Osteoblast (primary cell): ENCODE data around the gene FCHO1. TPM values are rescaled to one million over a fixed set of nuclear protein-coding genes. Genes with fewer than 3 reads are reported as not detected.

Experiments
- DNase-seq: peaks from one replicate; pipeline ENCODE4 v3.0.0; 2011; ENCODE audit warnings: low spot score, mixed read lengths; ENCODE audit not compliant: insufficient read length; ENCODE audit errors: missing footprints
- H2AFZ ChIP-seq: 2 replicates; pipeline ENCODE4 v1.6.0; 2011; ENCODE audit warnings: mild to moderate bottlenecking, low read length
- H3K27ac ChIP-seq: 2 replicates; pipeline ENCODE4 v1.5.1; 2011; ENCODE audit warnings: mild to moderate bottlenecking, low read depth, low read length, moderate library complexity
- H3K27me3 ChIP-seq: 2 replicates; pipeline ENCODE4 v1.6.0; 2012; ENCODE audit warnings: mild to moderate bottlenecking, control low read depth, inconsistent platforms, low read length, moderate library complexity; ENCODE audit not compliant: insufficient read depth
- H3K36me3 ChIP-seq: 2 replicates; pipeline ENCODE4 v1.5.1; 2011; ENCODE audit warnings: mild to moderate bottlenecking, low read length, control low read depth, moderate library complexity; ENCODE audit not compliant: insufficient read depth
- H3K4me1 ChIP-seq: 2 replicates; pipeline ENCODE4 v1.5.1; 2011; ENCODE audit warnings: mild to moderate bottlenecking, low read length, control low read depth, moderate library complexity; ENCODE audit not compliant: insufficient read depth
- H3K4me2 ChIP-seq: 2 replicates; pipeline ENCODE4 v1.6.0; 2011; ENCODE audit warnings: mild to moderate bottlenecking, low read length; ENCODE audit not compliant: insufficient read depth
- H3K4me3 ChIP-seq: fragments of 200-600 bp; sonication (generic); 3 replicates; pipeline ENCODE4 v1.5.1; 2012; ENCODE audit warnings: mild to moderate bottlenecking, low read length, inconsistent platforms; ENCODE audit not compliant: insufficient read depth
- H3K79me2 ChIP-seq: 2 replicates; pipeline ENCODE4 v1.6.0; 2012; ENCODE audit warnings: mild to moderate bottlenecking, low read length, control low read depth, inconsistent platforms; ENCODE audit not compliant: insufficient read depth
- H3K9me3 ChIP-seq: 2 replicates; pipeline ENCODE4 v1.5.1; 2011; ENCODE audit warnings: low read depth, low read length, control low read depth
- H4K20me1 ChIP-seq: 2 replicates; pipeline ENCODE4 v1.6.0; 2012; ENCODE audit warnings: mild to moderate bottlenecking, low read length, control low read depth; ENCODE audit not compliant: insufficient read depth
- total RNA-seq: library from RNA; depleted of rRNA; stranded (reverse); fragments of >200 nt; gene quantifications from 2 replicates; pipeline ENCODE4 v1.2.3, GENCODE V29; 2012
- TF ChIP-seq, protein P1 (sequence below): IDR thresholded peaks from 2 replicates; pipeline ENCODE4 v1.5.1; 2011; ENCODE audit warnings: mild to moderate bottlenecking, low read depth, low read length, moderate library complexity; ENCODE audit errors: extremely low read depth

Gene FCHO1
- total RNA-seq, 1 donor, result 0.72 TPM

DNA sequence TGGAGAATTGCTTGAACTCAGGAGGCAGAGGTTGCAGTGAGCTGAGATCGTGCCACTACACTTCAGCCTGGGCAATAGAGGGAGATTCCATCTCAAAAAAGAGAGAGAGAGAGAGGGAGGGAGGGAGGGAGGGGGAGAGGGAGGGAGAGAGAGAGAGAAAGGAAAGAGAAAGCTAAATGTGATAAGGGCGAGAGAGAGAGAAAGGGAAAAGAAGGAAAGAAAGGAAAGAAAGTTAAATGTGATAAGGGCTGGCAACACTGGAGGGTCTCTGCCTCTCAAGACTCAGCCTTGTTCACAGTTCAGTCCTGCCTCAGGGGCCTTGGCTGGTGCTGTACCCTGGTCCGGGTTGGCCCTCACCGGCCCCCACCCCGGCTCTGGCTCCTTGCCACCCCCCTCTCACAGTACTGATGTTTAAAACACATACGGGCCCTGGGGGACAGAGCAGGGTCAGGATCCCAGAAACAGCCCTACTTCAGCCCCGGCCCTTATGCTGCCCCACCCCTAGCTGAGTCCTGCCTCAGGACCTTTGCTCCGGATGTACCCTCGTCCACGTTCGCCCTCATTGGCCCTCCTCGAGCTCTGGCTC, 28.5 kb upstream of the FCHO1 start:
- Histone ChIP-seq H3K27me3 (no peaks in the 10 kb centered on the region), H4K20me1 (peaks cover 30% of the 10 kb centered on the region), H3K4me1 (peaks cover 9% of the 10 kb centered on the region), H3K27ac (no peak overlapping the region), H3K9me3 (no peaks in the 10 kb centered on the region), H3K36me3 (peaks cover 22% of the 10 kb centered on the region), H2AFZ (no peak overlapping the region), H3K4me3 (no peak overlapping the region), H3K79me2 (peaks cover 53% of the 10 kb centered on the region), H3K4me2 (no peak overlapping the region)
- TF ChIP-seq, protein P1, sequence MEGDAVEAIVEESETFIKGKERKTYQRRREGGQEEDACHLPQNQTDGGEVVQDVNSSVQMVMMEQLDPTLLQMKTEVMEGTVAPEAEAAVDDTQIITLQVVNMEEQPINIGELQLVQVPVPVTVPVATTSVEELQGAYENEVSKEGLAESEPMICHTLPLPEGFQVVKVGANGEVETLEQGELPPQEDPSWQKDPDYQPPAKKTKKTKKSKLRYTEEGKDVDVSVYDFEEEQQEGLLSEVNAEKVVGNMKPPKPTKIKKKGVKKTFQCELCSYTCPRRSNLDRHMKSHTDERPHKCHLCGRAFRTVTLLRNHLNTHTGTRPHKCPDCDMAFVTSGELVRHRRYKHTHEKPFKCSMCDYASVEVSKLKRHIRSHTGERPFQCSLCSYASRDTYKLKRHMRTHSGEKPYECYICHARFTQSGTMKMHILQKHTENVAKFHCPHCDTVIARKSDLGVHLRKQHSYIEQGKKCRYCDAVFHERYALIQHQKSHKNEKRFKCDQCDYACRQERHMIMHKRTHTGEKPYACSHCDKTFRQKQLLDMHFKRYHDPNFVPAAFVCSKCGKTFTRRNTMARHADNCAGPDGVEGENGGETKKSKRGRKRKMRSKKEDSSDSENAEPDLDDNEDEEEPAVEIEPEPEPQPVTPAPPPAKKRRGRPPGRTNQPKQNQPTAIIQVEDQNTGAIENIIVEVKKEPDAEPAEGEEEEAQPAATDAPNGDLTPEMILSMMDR, result no peak
- peak; percentile 68 for DNase-seq

DNA sequence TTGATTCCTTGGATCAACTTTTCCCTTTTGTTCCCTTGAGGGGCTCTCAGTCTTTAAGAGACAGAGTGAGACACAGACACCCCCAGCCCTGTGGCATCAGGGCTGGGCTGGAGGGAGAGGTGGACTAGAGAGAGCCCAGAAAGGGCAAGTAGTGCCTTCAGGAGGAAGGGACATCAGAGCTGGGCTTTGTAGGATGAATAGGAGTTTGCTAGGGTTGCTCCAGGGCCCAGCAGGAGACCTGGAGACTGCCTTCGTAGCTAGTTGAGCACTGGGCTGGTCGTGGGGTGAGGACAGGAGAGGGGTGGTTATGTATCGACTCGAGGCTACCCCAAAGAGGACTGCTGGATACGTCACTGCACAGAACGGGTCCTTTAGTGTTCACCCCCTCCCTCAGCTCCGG, 26.6 kb upstream of the FCHO1 start:
- Histone ChIP-seq H3K36me3 (peaks cover 38% of the 10 kb centered on the region), H3K4me1 (peaks cover 9% of the 10 kb centered on the region), H3K27ac (no peak overlapping the region), H2AFZ (no peak overlapping the region), H3K9me3 (no peaks in the 10 kb centered on the region), H3K4me3 (no peak overlapping the region), H3K4me2 (no peak overlapping the region), H4K20me1 (peaks cover 35% of the 10 kb centered on the region), H3K27me3 (no peaks in the 10 kb centered on the region), H3K79me2 (peaks cover 64% of the 10 kb centered on the region)
- TF ChIP-seq, protein P1, result no peak
- DNase-seq, result peak; percentile 47

DNA sequence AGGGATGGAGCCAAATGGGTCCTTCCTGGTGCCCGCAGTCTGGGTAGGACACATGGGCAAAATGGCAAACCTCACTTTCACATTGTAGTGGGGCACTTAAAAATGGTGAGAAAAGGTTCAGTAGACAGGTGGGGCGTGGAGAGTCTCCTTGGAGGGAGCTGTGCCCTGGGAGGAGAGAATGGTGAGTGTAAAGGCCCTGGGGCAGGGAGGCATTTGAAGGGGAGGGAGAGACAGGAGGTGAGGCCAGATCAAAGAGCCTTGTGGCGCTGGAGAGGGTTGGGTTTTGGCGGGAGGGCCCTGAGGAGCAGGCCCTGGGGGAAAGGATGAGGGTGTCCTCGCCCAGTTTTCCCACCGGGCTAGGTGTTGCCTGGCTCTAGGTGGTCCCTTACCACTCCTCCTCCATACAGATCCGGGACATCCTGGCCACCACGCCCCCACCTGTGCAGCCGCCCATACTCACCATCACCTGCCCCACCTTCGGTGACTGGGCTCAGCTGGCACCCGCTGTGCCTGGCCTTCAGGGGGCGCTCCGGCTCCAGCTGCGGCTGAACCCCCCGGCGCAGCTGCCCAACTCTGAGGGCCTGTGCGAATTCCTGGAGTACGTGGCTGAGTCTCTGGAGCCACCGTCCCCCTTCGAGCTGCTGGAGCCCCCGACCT, 25.7 kb upstream of the FCHO1 start:
- TF ChIP-seq, protein P1, result peak; percentile 22
- Histone ChIP-seq H3K79me2 (peaks cover 64% of the 10 kb centered on the region), H3K36me3 (peaks cover 46% of the 10 kb centered on the region), H3K27ac (no peak overlapping the region), H2AFZ (no peak overlapping the region), H3K4me2 (no peak overlapping the region), H4K20me1 (peaks cover 31% of the 10 kb centered on the region), H3K4me1 (peaks cover 1% of the 10 kb centered on the region), H3K4me3 (no peak overlapping the region), H3K27me3 (no peaks in the 10 kb centered on the region), H3K9me3 (no peaks in the 10 kb centered on the region)
- DNase-seq, result peak; percentile 79

DNA sequence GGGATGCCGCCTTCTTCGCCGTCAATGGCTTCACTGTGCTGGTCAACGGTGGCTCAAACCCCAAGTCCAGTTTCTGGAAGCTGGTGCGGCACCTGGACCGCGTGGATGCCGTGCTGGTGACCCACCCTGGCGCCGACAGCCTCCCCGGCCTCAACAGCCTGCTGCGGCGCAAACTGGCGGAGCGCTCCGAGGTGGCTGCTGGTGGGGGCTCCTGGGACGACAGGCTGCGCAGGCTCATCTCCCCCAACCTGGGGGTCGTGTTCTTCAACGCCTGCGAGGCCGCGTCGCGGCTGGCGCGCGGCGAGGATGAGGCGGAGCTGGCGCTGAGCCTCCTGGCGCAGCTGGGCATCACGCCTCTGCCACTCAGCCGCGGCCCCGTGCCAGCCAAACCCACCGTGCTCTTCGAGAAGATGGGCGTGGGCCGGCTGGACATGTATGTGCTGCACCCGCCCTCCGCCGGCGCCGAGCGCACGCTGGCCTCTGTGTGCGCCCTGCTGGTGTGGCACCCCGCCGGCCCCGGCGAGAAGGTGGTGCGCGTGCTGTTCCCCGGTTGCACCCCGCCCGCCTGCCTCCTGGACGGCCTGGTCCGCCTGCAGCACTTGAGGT, 25.0 kb upstream of the FCHO1 start:
- Histone ChIP-seq H4K20me1 (peaks cover 25% of the 10 kb centered on the region), H2AFZ (no peak overlapping the region), H3K36me3 (peaks cover 49% of the 10 kb centered on the region), H3K4me1 (no peaks in the 10 kb centered on the region), H3K27ac (no peak overlapping the region), H3K4me2 (no peak overlapping the region), H3K27me3 (no peaks in the 10 kb centered on the region), H3K9me3 (no peaks in the 10 kb centered on the region), H3K4me3 (no peak overlapping the region), H3K79me2 (peaks cover 63% of the 10 kb centered on the region)
- TF ChIP-seq, protein P1, result no peak
- peak; percentile 46 for DNase-seq
